H1 (cell line): ENCODE data around the gene KCNH4. TPM values are rescaled to one million over a fixed set of nuclear protein-coding genes. Genes with fewer than 3 reads are reported as not detected.

ENCODE experiments used
- CTCF ChIA-PET: fragments of 300-600 bp; sonication (Branson Sonifier 250); formaldehyde crosslinking; loops from one replicate; lab custom pipeline; 2021; ENCODE audit not compliant: partially characterized antibody; lab: Charles Lee
- POLR2A ChIA-PET: fragments of 300-600 bp; sonication (Branson Sonifier 250); formaldehyde crosslinking; loops from one replicate; lab custom pipeline; 2021; ENCODE audit warnings: inconsistent platforms; ENCODE audit not compliant: partially characterized antibody; lab: Charles Lee
- DNase-seq, 2 experiments: peaks; one replicate each; pipeline versions ENCODE4 v3.0.0 to v3.0.0-alpha.2; 2010 to 2022; ENCODE audit warnings: low spot score in 2 of 2, low read depth in 1 of 2, mixed read lengths in 1 of 2
- FAIRE-seq: peaks from 2 replicates; lab custom pipeline; 2011; peaks lifted over from hg19 to GRCh38; lab: Jason Lieb, UNC
- H2AFZ ChIP-seq: 2 replicates; pipeline ENCODE4 v1.8.1; 2012; ENCODE audit warnings: low read length, inconsistent platforms
- H2AK5ac ChIP-seq: 2 replicates; pipeline ENCODE4 v1.6.1; 2013; ENCODE audit warnings: low read depth, low read length
- H2BK120ac ChIP-seq: replicated peaks from 2 replicates; pipeline ENCODE3; 2013; ENCODE audit warnings: low read depth, low read length, inconsistent platforms
- H2BK12ac ChIP-seq: 2 replicates; pipeline ENCODE4 v1.6.1; 2013; ENCODE audit warnings: low read depth, low read length
- H2BK15ac ChIP-seq: 2 replicates; pipeline ENCODE4 v1.6.1; 2013; ENCODE audit warnings: low read length
- H2BK20ac ChIP-seq: 2 replicates; pipeline ENCODE4 v1.6.1; 2013; ENCODE audit warnings: low read length
- H2BK5ac ChIP-seq: 2 replicates; pipeline ENCODE4 v1.6.1; 2013; ENCODE audit warnings: low read depth, low read length
- H3K14ac ChIP-seq: 2 replicates; pipeline ENCODE4 v1.6.1; 2013; ENCODE audit warnings: inconsistent platforms; ENCODE audit not compliant: insufficient read length
- H3K18ac ChIP-seq: 2 replicates; pipeline ENCODE4 v1.6.1; 2013; ENCODE audit warnings: low read length; ENCODE audit errors: extremely low read depth
- H3K23ac ChIP-seq: 2 replicates; pipeline ENCODE4 v1.6.1; 2013; ENCODE audit warnings: inconsistent platforms; ENCODE audit not compliant: insufficient read length
- H3K23me2 ChIP-seq: 2 replicates; pipeline ENCODE4 v1.6.1; 2013; ENCODE audit warnings: low read depth, low read length
- H3K27ac ChIP-seq: 2 replicates; pipeline ENCODE4 v1.6.1; 2011; ENCODE audit warnings: low read depth, low read length, inconsistent platforms
- H3K27me3 ChIP-seq, 4 experiments: replicated peaks in 1 of 4; 1 replicate in 1 of 4; 2 replicates in 3 of 4; pipeline versions ENCODE4 v1.6.1 to v1.8.1; 2011 to 2013; ENCODE audit warnings: low read length in 3 of 4, mild to moderate bottlenecking in 3 of 4, inconsistent platforms in 2 of 4, mixed read lengths in 2 of 4, moderate library complexity in 1 of 4; ENCODE audit not compliant: control insufficient read depth in 3 of 4, insufficient read depth in 3 of 4; ENCODE audit errors: extremely low read depth in 1 of 4
- H3K36me3 ChIP-seq, 4 experiments: 2 replicates each; pipeline versions ENCODE4 v1.6.1 to v1.8.1; 2011 to 2013; ENCODE audit warnings: mild to moderate bottlenecking in 4 of 4, low read length in 3 of 4, moderate library complexity in 2 of 4, control low read depth in 1 of 4, inconsistent platforms in 1 of 4; ENCODE audit not compliant: insufficient read depth in 4 of 4, control insufficient read depth in 2 of 4
- H3K4ac ChIP-seq: replicated peaks from 2 replicates; pipeline ENCODE3; 2013; ENCODE audit warnings: low read length, low read depth, mixed read lengths, inconsistent platforms; ENCODE audit not compliant: insufficient read length
- H3K4me1 ChIP-seq, 4 experiments: replicated peaks in 1 of 4; 1 replicate in 1 of 4; 2 replicates in 3 of 4; pipeline versions ENCODE4 v1.6.1 to v1.8.1; 2011 to 2013; ENCODE audit warnings: low read length in 3 of 4, inconsistent platforms in 2 of 4, mixed read lengths in 1 of 4; ENCODE audit not compliant: insufficient read depth in 4 of 4, control insufficient read depth in 3 of 4
- H3K4me2 ChIP-seq, 2 experiments: 2 replicates each; pipeline versions ENCODE4 v1.6.1 to v1.8.1; 2011 to 2013; ENCODE audit warnings: low read depth in 2 of 2, low read length in 2 of 2, control low read depth in 1 of 2, inconsistent platforms in 1 of 2, mild to moderate bottlenecking in 1 of 2; ENCODE audit not compliant: insufficient read depth in 1 of 2
- H3K4me3 ChIP-seq, 4 experiments: fragments of 200-600, 300-600 bp in 1 of 4; sonication (generic), shearing (Covaris generic), sonication (Bioruptor Twin) in 1 of 4; 2 replicates each; pipeline versions ENCODE4 v1.5.1 to v1.8.1; 2011 to 2016; ENCODE audit warnings: low read length in 4 of 4, low read depth in 3 of 4, control low read depth in 2 of 4, inconsistent platforms in 2 of 4, mild to moderate bottlenecking in 2 of 4, mixed read lengths in 1 of 4, moderate library complexity in 1 of 4; ENCODE audit not compliant: insufficient read depth in 2 of 4; ENCODE audit errors: extremely low read depth in 1 of 4
- H3K56ac ChIP-seq: replicated peaks from 2 replicates; pipeline ENCODE3; 2013; ENCODE audit warnings: low read depth, mild to moderate bottlenecking, mixed read lengths, low read length, inconsistent platforms; ENCODE audit not compliant: insufficient read length
- H3K79me1 ChIP-seq: 2 replicates; pipeline ENCODE4 v1.6.1; 2013; ENCODE audit warnings: low read depth, low read length, control low read depth
- H3K79me2 ChIP-seq, 2 experiments: 2 replicates each; pipeline versions ENCODE4 v1.6.1 to v1.8.1; 2012 to 2013; ENCODE audit warnings: low read length in 2 of 2, mild to moderate bottlenecking in 2 of 2, inconsistent platforms in 1 of 2; ENCODE audit not compliant: insufficient read depth in 2 of 2, control insufficient read depth in 1 of 2
- H3K9ac ChIP-seq, 4 experiments: replicated peaks in 1 of 4; 1 replicate in 1 of 4; 2 replicates in 3 of 4; pipeline versions ENCODE4 v1.6.1 to v1.8.1; 2011 to 2013; ENCODE audit warnings: low read depth in 3 of 4, low read length in 3 of 4, control low read depth in 2 of 4, mild to moderate bottlenecking in 2 of 4, moderate library complexity in 2 of 4, inconsistent platforms in 1 of 4; ENCODE audit errors: extremely low read depth in 1 of 4
- H3K9me3 ChIP-seq, 2 experiments: 2 replicates each; pipeline versions ENCODE4 v1.6.1 to v1.8.1; 2012 to 2013; ENCODE audit warnings: mild to moderate bottlenecking in 2 of 2, moderate library complexity in 2 of 2, control low read depth in 1 of 2, inconsistent platforms in 1 of 2, low read depth in 1 of 2, low read length in 1 of 2, mixed read lengths in 1 of 2; ENCODE audit not compliant: insufficient read depth in 2 of 2
- H4K20me1 ChIP-seq, 2 experiments: replicated peaks in 1 of 2; 2 replicates each; pipeline versions ENCODE3 to v1.8.1; 2011 to 2013; ENCODE audit warnings: inconsistent platforms in 2 of 2, low read length in 2 of 2, mild to moderate bottlenecking in 1 of 2; ENCODE audit not compliant: insufficient read depth in 2 of 2, control insufficient read depth in 1 of 2
- H4K5ac ChIP-seq: 2 replicates; pipeline ENCODE4 v1.6.1; 2013; ENCODE audit warnings: low read length, low read depth, mixed read lengths, inconsistent platforms; ENCODE audit not compliant: insufficient read length
- H4K8ac ChIP-seq: 2 replicates; pipeline ENCODE4 v1.8.0; 2013; ENCODE audit warnings: mild to moderate bottlenecking, moderate library complexity, low read length, inconsistent platforms; ENCODE audit not compliant: insufficient read depth; ENCODE audit errors: extremely low read depth
- H4K91ac ChIP-seq: replicated peaks from 2 replicates; pipeline ENCODE3; 2013; ENCODE audit warnings: low read length, mixed read lengths, inconsistent platforms; ENCODE audit not compliant: insufficient read length
- BRCA1 ChIP-seq: IDR thresholded peaks from 2 replicates; pipeline ENCODE4 v1.6.1; 2012; ENCODE audit warnings: low read depth, low read length, improper control_type of control experiment
- EGR1 ChIP-seq: IDR thresholded peaks from 2 replicates; pipeline ENCODE4 v1.6.1; 2011; ENCODE audit warnings: low read depth, low read length, borderline replicate concordance
- GABPA ChIP-seq: IDR thresholded peaks from 2 replicates; pipeline ENCODE4 v1.6.1; 2011; ENCODE audit warnings: mild to moderate bottlenecking, low read length, moderate library complexity, borderline replicate concordance; ENCODE audit not compliant: insufficient read depth
- PHF8 ChIP-seq: fragments of 200-600 bp; sonication (generic); conservative IDR thresholded peaks from 2 replicates; pipeline ENCODE4 v1.7.1; 2012; ENCODE audit warnings: low read depth, mild to moderate bottlenecking, inconsistent platforms, low read length, moderate library complexity
- POLR2AphosphoS5 ChIP-seq: IDR thresholded peaks from 2 replicates; pipeline ENCODE4 v1.6.1; 2011; ENCODE audit warnings: low read depth, low read length
- POU5F1 ChIP-seq: IDR thresholded peaks from 2 replicates; pipeline ENCODE4 v1.6.1; 2011; ENCODE audit warnings: low read depth, mild to moderate bottlenecking, low read length, moderate library complexity
- RFX5 ChIP-seq: IDR thresholded peaks from 2 replicates; pipeline ENCODE4 v1.6.1; 2011; ENCODE audit warnings: low read depth, low read length, improper control_type of control experiment, borderline replicate concordance
- SP4 ChIP-seq: IDR thresholded peaks from 2 replicates; pipeline ENCODE4 v1.6.1; 2012; ENCODE audit warnings: low read length, inconsistent platforms
- SUZ12 ChIP-seq: fragments of 200-600 bp; sonication (generic); IDR thresholded peaks from 2 replicates; pipeline ENCODE4 v1.6.1; 2012; ENCODE audit warnings: mild to moderate bottlenecking, inconsistent platforms, low read length, moderate library complexity, mixed read lengths
- TBP ChIP-seq: IDR thresholded peaks from 2 replicates; pipeline ENCODE4 v1.6.1; 2011; ENCODE audit warnings: low read depth, low read length, improper control_type of control experiment
- TEAD4 ChIP-seq: IDR thresholded peaks from 2 replicates; pipeline ENCODE4 v1.6.1; 2012; ENCODE audit warnings: low read depth, low read length, inconsistent platforms, mixed read lengths
- YY1 ChIP-seq: IDR thresholded peaks from 2 replicates; pipeline ENCODE4 v1.6.1; 2011; ENCODE audit warnings: low read depth, mild to moderate bottlenecking, low read length
- ZNF274 ChIP-seq: IDR thresholded peaks from 2 replicates; pipeline ENCODE4 v1.7.0; 2012; ENCODE audit warnings: low read length, borderline replicate concordance; ENCODE audit errors: extremely low read depth
- WGBS, 2 experiments: shearing (Covaris generic) in 1 of 2; methylation state at CpG; one replicate each; pipeline versions ENCODE4 v1.1.6 to v1.1.7; 2013 to 2015; ENCODE audit warnings: low lambda C conversion rate in 2 of 2, mixed read lengths in 2 of 2, inconsistent platforms in 1 of 2, low coverage in 1 of 2, missing lambda C conversion rate in 1 of 2; ENCODE audit not compliant: insufficient replicate concordance in 2 of 2, insufficient coverage in 1 of 2, insufficient read length in 1 of 2; ENCODE audit errors: extremely low coverage in 1 of 2, missing lambda C conversion rate in 1 of 2; 5-methylcytosine and 5-hydroxymethylcytosine counted together
- polyA plus RNA-seq, 7 experiments: library from polyadenylated mRNA; depleted of rRNA in 3 of 7; stranded (reverse) in 5 of 7; unstranded in 2 of 7; fragments of >200 nt in 5 of 7; fragments of 200-250 nt in 2 of 7; gene quantifications; 1 replicate in 5 of 7; 2 replicates in 1 of 7; 4 replicates in 1 of 7; pipeline versions ENCODE4 v1.2.1 to v1.2.3, GENCODE V29; 2011 to 2013; ENCODE audit warnings: missing spikeins in 2 of 7, mixed read lengths in 2 of 7
- total RNA-seq: library from RNA; stranded (reverse); fragmentation: NEBNext Ultra II Directional; extraction: Animal tissue kit (Norgen Biotek cat#: 25700); gene quantifications from 2 replicates; pipeline ENCODE4 v1.2.1, GENCODE V29; 2021
- TF ChIP-seq, protein P1 (sequence below): IDR thresholded peaks from 2 replicates; pipeline ENCODE4 v1.6.1; 2012; ENCODE audit warnings: low read length, inconsistent platforms

Gene KCNH4
- total and polyA plus RNA-seq, 2 of the 8 experiments (the other 6 are each of a cell fraction or from before 2014, with no cell fraction given): 0.44 to 0.47 TPM

DNA sequence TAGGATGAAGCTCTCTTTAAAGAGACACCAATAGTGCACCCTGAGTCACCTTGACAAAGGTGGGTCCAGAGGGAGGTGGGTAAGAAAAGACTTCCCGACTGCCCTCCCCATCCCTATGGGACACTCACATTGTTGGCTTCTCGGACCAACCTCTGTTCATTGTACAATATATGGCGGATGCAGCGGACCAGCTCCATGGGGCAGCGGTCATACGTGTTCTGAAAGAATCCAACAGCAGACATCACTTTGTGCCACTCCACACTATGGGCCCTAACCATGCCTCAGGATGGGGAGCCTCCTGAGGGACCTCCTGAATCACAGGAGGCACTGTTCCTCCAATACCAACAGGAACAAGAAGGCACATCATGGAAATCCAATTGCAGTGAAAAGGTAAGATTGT is 43.7 kb upstream of the KCNH4 start:
- no peak overlapping the region for H2BK15ac ChIP-seq
- H3K4me3 ChIP-seq: no peak overlapping the region
- FAIRE-seq: no peak
- H3K4me2 ChIP-seq: no peak overlapping the region
- H3K79me1 ChIP-seq: no peaks in the 10 kb centered on the region; the same call in 1 of the 2 replicates
- peaks cover 3 to 17% (median 8%) of the 10 kb centered on the region in 4 experiments; a peak in 7 of 8 replicates for H3K36me3 ChIP-seq
- no peak overlapping the region for H3K14ac ChIP-seq
- no peak overlapping the region for H2AK5ac ChIP-seq
- CTCF ChIA-PET: interaction anchor here (0.7 to 4.5 kb wide), 5 partner anchors 11 to 179 kb away, joined by 3 to 53 read pairs (median 13); no protein-coding TSS in a partner anchor
- H4K5ac ChIP-seq: no peak overlapping the region
- no peak overlapping the region for H3K56ac ChIP-seq
- H3K9me3 ChIP-seq: no peaks in the 10 kb centered on the region
- no peak overlapping the region for H2BK12ac ChIP-seq
- H3K4me1 ChIP-seq: no peaks in the 10 kb centered on the region
- H2AFZ ChIP-seq: no peak overlapping the region
- H3K23ac ChIP-seq: no peak overlapping the region
- POLR2A ChIA-PET: no interaction called here
- H4K8ac ChIP-seq: no peak overlapping the region
- no peak overlapping the region for H3K27ac ChIP-seq
- H3K4ac ChIP-seq: no peak overlapping the region
- peaks cover 0 to 4% of the 10 kb centered on the region in 2 experiments for H4K20me1 ChIP-seq
- 94% methylated on average over 6 of the region's 6 CpGs; no CpG with 5 or more reads in 1 of the 2 experiments for WGBS, 2 experiments
- H3K18ac ChIP-seq: no peak overlapping the region
- no peaks in the 10 kb centered on the region for H3K27me3 ChIP-seq
- no peak overlapping the region for H2BK120ac ChIP-seq
- peaks cover 4% of the 10 kb centered on the region; the same call in 1 of the 2 replicates for H3K23me2 ChIP-seq
- H4K91ac ChIP-seq: no peak overlapping the region
- DNase-seq: no peak
- H2BK20ac ChIP-seq: no peak overlapping the region
- H3K79me2 ChIP-seq: no peaks in the 10 kb centered on the region
- no peak overlapping the region for H3K9ac ChIP-seq
- H2BK5ac ChIP-seq: no peak overlapping the region
- no peak for TF ChIP-seq SUZ12
- TF ChIP-seq YY1: no peak
- no peak for TF ChIP-seq POLR2AphosphoS5
- no peak for TF ChIP-seq ZNF274
- TF ChIP-seq BRCA1: no peak
- no peak for TF ChIP-seq PHF8
- TF ChIP-seq EGR1: no peak
- no peak for TF ChIP-seq GABPA
- no peak for TF ChIP-seq RFX5
- no peak for TF ChIP-seq TEAD4
- TF ChIP-seq SP4: no peak
- no peak for TF ChIP-seq TBP
- TF ChIP-seq, protein P1, sequence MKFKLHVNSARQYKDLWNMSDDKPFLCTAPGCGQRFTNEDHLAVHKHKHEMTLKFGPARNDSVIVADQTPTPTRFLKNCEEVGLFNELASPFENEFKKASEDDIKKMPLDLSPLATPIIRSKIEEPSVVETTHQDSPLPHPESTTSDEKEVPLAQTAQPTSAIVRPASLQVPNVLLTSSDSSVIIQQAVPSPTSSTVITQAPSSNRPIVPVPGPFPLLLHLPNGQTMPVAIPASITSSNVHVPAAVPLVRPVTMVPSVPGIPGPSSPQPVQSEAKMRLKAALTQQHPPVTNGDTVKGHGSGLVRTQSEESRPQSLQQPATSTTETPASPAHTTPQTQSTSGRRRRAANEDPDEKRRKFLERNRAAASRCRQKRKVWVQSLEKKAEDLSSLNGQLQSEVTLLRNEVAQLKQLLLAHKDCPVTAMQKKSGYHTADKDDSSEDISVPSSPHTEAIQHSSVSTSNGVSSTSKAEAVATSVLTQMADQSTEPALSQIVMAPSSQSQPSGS: no peak
- TF ChIP-seq POU5F1: no peak
